Activated naive CD8-positive, alpha-beta T cell treated with anti-CD3 and anti-CD28 coated beads, Interleukin-2, amount 50 U/mL, for 16 hours (primary cell): ENCODE data around the gene BPI.
"Not testable (repeated sequence)": the region's sequence is repeated elsewhere in the genome, so short reads cannot be mapped to it uniquely, and the experiment has no call there.

Experiments used
- DNase-seq: peaks from one replicate; pipeline ENCODE4 v3.0.0-alpha.2; 2020; ENCODE audit warnings: low read depth, low spot score

BPI gene

DNA sequence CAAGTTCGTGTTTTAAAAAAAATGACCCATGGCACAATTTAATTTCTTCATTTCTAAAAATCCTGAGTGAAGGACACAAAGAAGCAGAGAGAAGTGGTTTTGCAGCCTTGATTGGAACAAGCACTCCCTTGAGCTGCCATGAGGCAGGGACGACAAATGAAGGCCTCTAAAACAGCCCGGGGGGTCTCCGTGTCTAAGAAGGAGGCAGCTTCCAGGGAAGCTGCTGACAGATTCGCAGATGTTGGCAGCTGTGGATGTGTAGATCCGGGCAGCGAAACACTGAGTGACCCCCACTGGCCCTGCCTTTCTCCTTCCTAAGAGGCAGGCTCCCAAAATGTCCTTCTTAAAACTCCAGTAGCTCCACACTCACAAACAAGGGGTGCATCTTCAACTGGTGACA, 32.8 kb downstream of the BPI start:
- no peak for DNase-seq

DNA sequence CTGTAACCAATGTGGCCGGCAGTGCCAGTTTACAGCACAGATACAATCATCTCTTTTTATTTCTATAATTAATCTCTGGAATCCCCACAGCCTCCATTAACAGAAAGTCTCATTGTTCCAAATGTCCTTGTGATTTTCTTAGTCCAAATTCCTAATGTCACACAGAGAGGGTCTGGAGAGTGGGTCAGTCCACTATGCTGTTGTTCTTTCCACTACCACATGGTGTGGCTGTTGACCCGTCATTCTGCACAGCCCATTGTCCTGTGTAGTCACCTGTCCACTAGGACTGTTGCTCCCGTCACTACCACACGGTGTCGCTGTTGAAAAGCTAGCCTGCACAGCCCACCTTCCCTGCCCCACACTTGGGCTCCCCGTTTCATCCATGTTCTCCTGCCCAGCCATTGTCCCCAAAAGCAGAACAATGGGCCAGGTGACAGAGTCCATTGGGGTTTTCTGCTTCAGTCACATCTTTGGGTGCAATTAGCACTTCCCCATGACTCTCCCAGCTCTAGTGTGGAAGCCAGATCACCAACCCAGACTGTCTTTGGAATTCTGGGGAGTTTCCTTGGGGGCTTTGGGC, 33.7 kb downstream of the BPI start:
- no peak for DNase-seq

GRCh38 chr20:38338849-38339520, 35.0 kb downstream of the BPI start:
- no peak for DNase-seq

DNA sequence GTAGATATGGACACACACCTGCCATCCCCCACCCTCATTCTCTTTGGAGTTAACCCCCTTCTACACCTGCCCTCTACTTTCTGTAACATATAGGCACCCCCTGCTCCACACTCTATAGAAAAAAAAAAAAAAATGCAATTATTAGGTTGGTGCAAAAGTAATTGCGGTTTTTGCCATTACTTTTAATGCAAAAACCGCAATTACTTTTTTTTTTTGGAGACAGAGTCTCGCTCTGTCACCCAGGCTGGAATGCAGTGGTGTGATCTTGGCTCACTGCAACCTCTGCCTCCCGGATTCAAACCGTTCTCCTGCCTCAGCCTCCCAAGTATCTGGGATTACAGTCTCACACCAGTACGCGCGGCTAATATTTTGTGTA, 35.6 kb downstream of the BPI start:
- DNase-seq: not testable (repeated sequence)

DNA sequence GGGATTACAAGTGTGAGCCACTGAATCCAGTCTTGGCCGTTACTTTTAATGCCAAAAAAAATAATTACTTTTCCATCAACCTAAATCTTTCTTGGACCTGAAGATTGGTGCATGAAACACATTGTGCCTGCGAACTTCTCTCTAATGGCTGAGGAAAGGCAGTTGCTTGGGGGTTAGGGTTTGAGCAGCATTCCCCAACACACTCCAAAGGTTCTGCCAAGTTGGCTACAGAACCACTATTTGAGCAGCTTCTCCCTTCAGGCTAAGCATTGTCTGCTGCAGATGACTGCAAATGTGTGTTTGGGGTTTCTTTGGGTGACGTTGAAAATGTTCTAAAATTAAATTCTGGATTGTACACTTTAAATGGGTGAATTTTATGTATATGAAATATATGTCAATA, 36.0 kb downstream of the BPI start:
- no peak for DNase-seq

- DNase-seq: no peak
Observed at GRCh38 chr20:38340693-38341092, 36.7 kb downstream of the BPI start.

GRCh38 chr20:38342216-38342615, 38.3 kb downstream of the BPI start:
- no peak for DNase-seq

GRCh38 chr20:38342713-38343310, 38.9 kb downstream of the BPI start:
- no peak for DNase-seq

DNA sequence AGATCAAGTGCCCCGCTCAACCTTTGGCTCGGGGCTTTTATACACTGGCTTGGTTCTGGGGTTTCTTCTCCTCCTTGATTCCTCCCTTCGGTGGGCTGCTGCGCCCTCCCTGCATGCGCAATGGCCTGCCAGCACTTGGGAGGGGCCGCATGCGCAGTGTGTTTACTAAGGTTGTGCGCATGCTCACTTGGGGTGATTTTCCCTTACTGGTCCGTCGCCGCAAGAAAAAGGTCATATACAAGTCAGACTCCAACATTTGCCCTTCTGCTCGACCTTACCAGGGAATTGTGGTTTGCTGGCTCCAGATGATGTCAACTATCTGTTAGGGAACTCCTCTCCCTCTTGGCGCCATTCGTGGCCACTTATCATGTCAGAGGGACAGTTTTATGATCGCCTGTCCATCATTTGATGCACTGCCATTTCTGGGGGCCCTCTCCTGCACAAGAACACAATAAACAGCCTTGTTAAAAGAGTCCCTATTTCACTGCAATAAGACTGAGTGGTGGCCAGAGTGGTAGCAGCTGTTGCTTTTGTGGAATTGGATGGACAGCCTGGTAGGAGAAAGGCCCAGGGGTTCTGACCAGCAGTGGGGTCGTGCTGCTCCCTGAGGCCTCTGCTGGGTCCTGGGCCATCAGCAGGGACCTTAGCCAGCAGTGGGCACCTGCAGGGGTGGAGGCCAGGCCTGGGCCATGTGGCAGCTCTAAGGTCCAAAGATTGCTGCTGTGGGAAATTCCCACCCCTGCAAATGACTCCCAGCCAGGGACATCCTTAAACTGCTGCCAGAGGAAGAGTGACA, 39.6 kb downstream of the BPI start:
- DNase-seq: no peak

- DNase-seq: no peak
Observed at GRCh38 chr20:38344107-38344701, 40.2 kb downstream of the BPI start.

DNA sequence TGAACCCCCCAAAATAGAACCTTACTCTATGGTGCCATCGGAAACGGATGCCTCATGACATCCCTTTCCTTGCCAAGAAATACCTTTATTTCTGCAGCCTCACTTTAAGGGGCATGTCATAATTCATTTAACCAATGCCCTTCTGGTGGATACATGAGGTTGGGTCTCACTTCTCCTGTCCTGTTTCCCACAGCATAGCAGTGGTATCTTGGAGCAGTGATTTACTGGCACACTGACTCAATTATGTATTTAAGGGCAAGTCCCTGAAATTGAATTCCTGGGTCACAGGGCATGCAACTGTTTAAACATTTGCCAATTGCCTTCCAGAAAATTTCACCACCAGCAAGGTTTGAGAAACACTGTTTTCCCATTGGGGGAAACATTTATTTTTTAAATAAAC, 41.7 kb downstream of the BPI start:
- DNase-seq: no peak

DNA sequence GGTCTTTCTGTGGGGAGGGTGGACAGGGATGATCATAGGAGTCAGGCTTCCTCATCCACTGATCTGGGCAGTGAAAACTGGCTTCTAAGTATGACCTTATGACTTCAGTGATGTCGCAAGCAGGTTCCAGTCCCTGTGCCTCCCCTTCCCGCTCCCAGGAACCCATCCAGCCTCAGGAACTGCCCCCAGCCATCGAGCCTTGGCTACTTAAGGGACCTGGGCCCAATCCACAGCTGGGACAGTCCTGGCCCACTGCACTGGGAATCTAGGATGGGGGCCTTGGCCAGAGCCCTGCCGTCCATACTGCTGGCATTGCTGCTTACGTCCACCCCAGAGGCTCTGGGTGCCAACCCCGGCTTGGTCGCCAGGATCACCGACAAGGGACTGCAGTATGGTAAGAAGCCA, 42.3 kb downstream of the BPI start, which contains the start of gene LBP:
Gene LBP, plus strand, starts transcription at position 236 of the 405 bp plus-strand sequence. Its CDS starts 35 bp downstream, at position 271.
- no peak for DNase-seq

GRCh38 chr20:38346741-38347140, 42.8 kb downstream of the BPI start:
- no peak for DNase-seq

- DNase-seq: no peak
Observed at GRCh38 chr20:38349856-38350255, 45.9 kb downstream of the BPI start.

- DNase-seq: no peak
Observed at GRCh38 chr20:38350879-38351775, 47.2 kb downstream of the BPI start.

DNA sequence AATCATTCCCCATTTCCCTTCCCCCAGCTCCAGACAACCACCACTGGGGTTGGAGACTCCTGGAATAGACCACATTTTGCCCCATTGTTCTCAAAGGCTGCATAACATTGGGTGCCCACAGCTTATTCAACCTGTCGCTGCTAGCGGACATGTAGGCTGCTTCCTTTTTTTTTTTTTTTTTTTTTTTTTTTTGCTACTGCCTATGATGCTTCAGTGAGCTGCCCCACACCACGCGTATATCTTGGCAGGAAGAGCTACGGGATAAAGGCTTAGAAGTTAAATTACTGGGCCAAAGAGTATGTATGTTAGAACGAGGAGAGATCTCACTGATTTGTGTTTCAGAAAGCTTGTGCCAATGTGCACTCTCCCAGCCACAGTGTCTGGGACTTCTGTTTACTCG, 49.4 kb downstream of the BPI start:
- DNase-seq: no peak

- no peak for DNase-seq
Observed at GRCh38 chr20:38354227-38354626, 50.3 kb downstream of the BPI start.

- DNase-seq: no peak
Observed at GRCh38 chr20:38355161-38356012, 51.4 kb downstream of the BPI start.

- no peak for DNase-seq
Observed at GRCh38 chr20:38357653-38358207, 53.8 kb downstream of the BPI start.

GRCh38 chr20:38358556-38358955, 54.6 kb downstream of the BPI start:
- no peak for DNase-seq
